ENCODE data around the gene GNPTG. TPM values are rescaled to one million over a fixed set of nuclear protein-coding genes. Genes with fewer than 3 reads are reported as not detected.

Gene GNPTG
- total and polyA plus RNA-seq, 9 of the 15 experiments (the other 6 are each of a cell fraction or from before 2014, with no cell fraction given) = 0.69 to 33.3 (median 13.6) TPM

GRCh38 chr16:1351582-1352362 is at the start of gene GNPTG, which contains the start of gene TSR3 (continued):
- TF ChIP-seq SETDB1 (IDR thresholded peaks at IDR 0.05; ENCODE audit: low read length) (peak; percentile 67), ASH1L (IDR thresholded peaks at IDR 0.05; ENCODE audit: borderline replicate concordance, low read depth, partially characterized antibody) (no peak), SMAD2 (IDR thresholded peaks at IDR 0.05; ENCODE audit: low read depth, low read length) (no peak), DNMT1 (IDR thresholded peaks at IDR 0.05) (no peak), ZNF609 (CRISPR knock-in tag; IDR thresholded peaks at IDR 0.05; ENCODE audit: borderline replicate concordance) (no peak), ATF2 (CRISPR knock-in tag; IDR thresholded peaks at IDR 0.05) (no peak), ZNF347 (CRISPR knock-in tag; IDR thresholded peaks at IDR 0.05; ENCODE audit: low read depth) (no peak), SMARCE1 (IDR thresholded peaks at IDR 0.05) (no peak), TAF9B (IDR thresholded peaks at IDR 0.05; ENCODE audit: partially characterized antibody) (no peak), FOXA1 (IDR thresholded peaks at IDR 0.05; ENCODE audit: borderline replicate concordance) (no peak), HMG20B (CRISPR knock-in tag; IDR thresholded peaks at IDR 0.05) (no peak), SAFB2 (IDR thresholded peaks at IDR 0.05; ENCODE audit: borderline replicate concordance, low read depth, low read length, severe bottlenecking) (no peak), KLF13 (tag; IDR thresholded peaks at IDR 0.05; ENCODE audit: borderline replicate concordance, low read depth) (peak; percentile 76), SMAD1 (IDR thresholded peaks at IDR 0.05; ENCODE audit: low read depth, low read length, partially characterized antibody) (no peak), EHMT2 (IDR thresholded peaks at IDR 0.05) (no peak), NCOA2 (IDR thresholded peaks at IDR 0.05; ENCODE audit: partially characterized antibody in 2 of 2) (no peak), NCOA1 (IDR thresholded peaks at IDR 0.05; ENCODE audit: low read depth) (no peak), ZNF57 (CRISPR knock-in tag; IDR thresholded peaks at IDR 0.05) (no peak), STAT6 (CRISPR knock-in tag; IDR thresholded peaks at IDR 0.05) (no peak), MAFG (tag; conservative IDR thresholded peaks at IDR 0.05) (no peak)
